Measurements from ENCODE around the gene GBP7. TPM values are rescaled to one million over a fixed set of nuclear protein-coding genes. Genes with fewer than 3 reads are reported as not detected.

GBP7 gene, protein sequence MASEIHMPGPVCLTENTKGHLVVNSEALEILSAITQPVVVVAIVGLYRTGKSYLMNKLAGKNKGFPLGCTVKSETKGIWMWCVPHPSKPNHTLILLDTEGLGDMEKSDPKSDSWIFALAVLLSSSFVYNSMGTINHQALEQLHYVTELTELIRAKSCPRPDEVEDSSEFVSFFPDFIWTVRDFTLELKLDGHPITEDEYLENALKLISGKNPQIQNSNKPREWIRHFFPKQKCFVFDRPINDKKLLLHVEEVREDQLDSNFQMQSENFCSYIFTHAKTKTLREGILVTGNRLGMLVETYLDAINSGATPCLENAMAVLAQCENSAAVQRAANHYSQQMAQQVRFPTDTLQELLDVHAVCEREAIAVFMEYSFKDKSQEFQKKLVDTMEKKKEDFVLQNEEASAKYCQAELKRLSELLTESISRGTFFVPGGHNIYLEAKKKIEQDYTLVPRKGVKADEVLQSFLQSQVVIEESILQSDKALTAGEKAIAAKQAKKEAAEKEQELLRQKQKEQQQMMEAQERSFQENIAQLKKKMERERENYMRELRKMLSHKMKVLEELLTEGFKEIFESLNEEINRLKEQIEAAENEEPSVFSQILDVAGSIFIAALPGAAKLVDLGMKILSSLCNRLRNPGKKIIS
- total RNA-seq = not detected in 2 replicates

DNA sequence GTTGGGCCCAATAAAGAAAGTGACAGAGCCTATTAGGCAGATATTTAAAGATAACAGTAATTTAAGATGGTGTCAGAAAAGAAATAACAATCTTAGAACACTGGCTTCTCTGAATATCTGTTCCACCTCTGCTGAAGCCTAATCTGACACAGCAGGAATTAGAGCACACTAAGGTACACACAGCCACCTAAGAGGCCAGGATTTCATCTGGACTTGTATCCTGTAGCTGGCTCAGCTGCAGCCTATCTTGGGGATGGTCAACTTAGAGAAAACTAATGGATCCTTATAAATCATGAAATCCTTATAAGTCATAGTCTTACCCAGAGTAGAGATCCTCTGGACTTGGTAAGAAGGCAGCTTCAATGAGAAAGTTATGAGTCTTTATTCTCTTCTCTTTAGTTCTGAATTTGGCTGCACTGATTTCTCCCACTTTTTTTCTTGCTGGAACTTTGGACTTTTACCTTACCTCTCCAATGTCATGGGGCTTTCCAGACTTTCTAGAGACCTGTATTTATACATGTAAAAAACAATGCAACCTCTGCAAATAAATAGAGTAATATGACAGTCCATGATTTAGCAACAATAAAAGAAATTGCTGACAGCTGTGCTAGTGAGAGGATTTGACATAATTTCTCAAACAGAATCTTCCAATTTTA, at the start of gene GBP7:
TSS of gene GBP7 (minus strand) at position 403 of the 656 bp plus-strand sequence. CDS start 4,068 bp downstream, outside the sequence.

DNA sequence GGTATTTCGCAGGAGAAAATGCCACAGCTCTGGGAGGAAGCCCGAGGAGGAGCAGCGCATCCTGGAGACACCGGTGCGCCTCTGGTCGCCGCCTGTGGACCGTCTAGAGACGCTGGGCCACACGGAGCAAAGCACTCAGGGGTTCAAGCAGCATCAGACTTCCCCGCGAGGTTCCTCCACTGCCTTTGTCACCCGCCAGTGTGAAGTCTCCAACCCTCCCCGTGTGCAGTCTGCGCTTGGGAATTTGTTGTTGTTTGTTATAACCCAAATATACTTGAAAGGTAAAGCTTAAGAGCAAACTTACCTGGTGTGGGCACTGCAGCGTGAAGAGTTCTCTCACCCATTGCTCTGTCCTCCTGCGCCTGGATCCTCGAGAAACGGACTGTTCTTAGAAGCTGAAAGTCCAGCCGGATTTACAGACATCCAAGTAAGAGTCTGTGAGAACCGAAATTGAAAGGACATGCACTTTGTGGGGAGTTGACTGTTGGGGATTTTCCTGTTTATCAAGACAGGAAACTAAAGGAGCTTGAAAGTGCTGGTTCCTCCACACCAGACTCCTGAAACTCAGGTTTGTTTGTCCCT, 22.8 kb upstream of the GBP7 start, which contains the start of gene GBP4:
TSS of gene GBP4 (minus strand) at position 452 of the 582 bp plus-strand sequence. CDS start at position 344, 108 bp downstream.

DNA sequence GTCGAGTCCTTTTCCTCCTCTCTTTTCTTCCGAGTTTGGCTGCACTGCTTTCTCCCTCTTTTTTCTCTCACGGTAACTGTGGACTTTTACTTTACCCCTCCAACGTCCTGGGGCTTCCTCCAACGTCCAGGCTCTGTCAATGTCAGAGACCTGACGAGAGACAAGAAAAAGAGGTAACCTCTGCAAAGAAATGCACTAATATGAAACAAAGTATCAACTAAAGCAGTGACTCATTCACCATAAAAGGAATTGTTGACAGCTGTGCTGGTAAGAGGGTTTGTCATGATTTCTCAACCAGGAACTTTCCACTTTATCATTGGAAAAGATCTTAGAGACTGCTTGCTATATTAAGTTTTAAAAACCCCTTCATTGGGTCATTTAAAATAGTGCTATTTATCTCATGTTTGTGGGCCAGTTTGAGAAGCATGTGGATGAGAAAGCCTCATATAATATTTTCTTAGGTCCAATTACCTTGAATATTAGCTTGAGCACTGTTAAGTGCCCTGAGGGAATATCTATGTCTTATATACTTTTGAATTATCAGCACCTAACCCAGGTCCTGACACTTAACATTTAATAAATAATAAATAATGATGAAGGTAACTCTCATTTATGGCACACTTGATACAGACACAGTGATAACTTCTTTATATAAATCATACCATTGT, 49.8 kb downstream of the GBP7 start, which contains the start of gene GBP2:
TSS of gene GBP2 (minus strand) at position 202 of the 668 bp plus-strand sequence. CDS start 4,148 bp downstream, outside the sequence.

Other genes with a start within 250 kb of the GBP7 start
- 19.4 and 28.6 TPM in 2 replicates for gene KYAT3, start 183.4 kb downstream of the GBP7 start, total RNA-seq
- 13.6 and 17.0 TPM in 2 replicates for gene RBMXL1, start 183.4 kb downstream of the GBP7 start, total RNA-seq
- gene GBP3, start 153.1 kb downstream of the GBP7 start, total RNA-seq = 36.8 and 50.5 TPM in 2 replicates
- 105 and 107 TPM in 2 replicates for gene GBP1, start 110.8 kb downstream of the GBP7 start, total RNA-seq
- gene GBP2, start 49.9 kb downstream of the GBP7 start, total RNA-seq = 29.0 and 38.9 TPM in 2 replicates
- 0.97 and 1.3 TPM in 2 replicates for gene GBP4, start 22.9 kb upstream of the GBP7 start, total RNA-seq
- 1.7 and 3.2 TPM in 2 replicates for gene GBP5, start 96.9 kb upstream of the GBP7 start, total RNA-seq
- 0.16 TPM in 1 of 2 replicates, not detected in the other for gene GBP6, start 188.1 kb upstream of the GBP7 start, total RNA-seq